HFFc6 (cell line): ENCODE results near the gene RTN4RL1. TPM values are rescaled to one million over a fixed set of nuclear protein-coding genes. Genes with fewer than 3 reads are reported as not detected.
A peak's percentile ranks its signal among the peaks of the same experiment; 100 is the strongest.

Experiments used
- DNase-seq: peaks from one replicate; pipeline ENCODE4 v3.0.0-alpha.2; 2018
- H3K27ac Mint-ChIP-seq: 2 replicates; pipeline ENCODE4 v1.8.0; 2020; ENCODE audit warnings: mild to moderate bottlenecking, mixed read lengths
- H3K27me3 Mint-ChIP-seq: 2 replicates; pipeline ENCODE4 v1.8.0; 2021; ENCODE audit warnings: mild to moderate bottlenecking, moderate library complexity, mixed read lengths; ENCODE audit not compliant: insufficient read depth
- H3K36me3 Mint-ChIP-seq: 2 replicates; pipeline ENCODE4 v1.8.0; 2021; ENCODE audit warnings: low read depth, mixed read lengths
- H3K4me1 Mint-ChIP-seq: 2 replicates; pipeline ENCODE4 v1.8.0; 2020; ENCODE audit warnings: low read depth, mixed read lengths
- H3K4me3 Mint-ChIP-seq: 2 replicates; pipeline ENCODE4 v1.8.0; 2020; ENCODE audit warnings: mild to moderate bottlenecking, moderate library complexity, mixed read lengths
- H3K9me3 Mint-ChIP-seq: 2 replicates; pipeline ENCODE4 v1.8.0; 2020; ENCODE audit warnings: mild to moderate bottlenecking, mixed read lengths
- CTCF ChIP-seq: fragments of 200-600 bp; sonication (generic); IDR thresholded peaks from 2 replicates; pipeline ENCODE4 v1.5.0; 2021; ENCODE audit warnings: antibody characterized with exemption, mild to moderate bottlenecking
- total RNA-seq, 6 experiments: library from RNA; stranded (reverse); fragmentation: NEBNext Ultra II Directional; extraction: Animal tissue kit (Norgen Biotek cat#: 25700); gene quantifications; 2 replicates in 1 of 6; 3 replicates in 5 of 6; pipeline ENCODE4 v1.2.3, GENCODE V29; 2021

RTN4RL1 gene
- total RNA-seq, 6 experiments from 2014 or later = 0.33 to 0.60 (median 0.39) TPM

- Mint-ChIP-seq H3K27me3 (no peaks in the 10 kb centered on the region; the same call in 1 of the 2 replicates), H3K36me3 (peaks cover 30% of the 10 kb centered on the region), H3K9me3 (no peaks in the 10 kb centered on the region), H3K4me1 (peaks cover 38% of the 10 kb centered on the region), H3K4me3 (peak overlapping the region; percentile 78), H3K27ac (peak overlapping the region; percentile 90)
- peak; percentile 72 for DNase-seq
- TF ChIP-seq CTCF = no peak
Observed at GRCh38 chr17:2034157-2034556, 9.0 kb upstream of the RTN4RL1 start.

- Mint-ChIP-seq H3K36me3 (peaks cover 24% of the 10 kb centered on the region), H3K4me1 (peaks cover 47% of the 10 kb centered on the region), H3K4me3 (peak overlapping the region; percentile 78), H3K27ac (peak overlapping the region; percentile 90), H3K9me3 (no peaks in the 10 kb centered on the region), H3K27me3 (peaks cover 4% of the 10 kb centered on the region)
- no peak for TF ChIP-seq CTCF
- DNase-seq = peak; percentile 65
Observed at GRCh38 chr17:2033153-2033552, 8.0 kb upstream of the RTN4RL1 start.

- TF ChIP-seq CTCF = peak; percentile 75
- Mint-ChIP-seq H3K4me1 (peaks cover 59% of the 10 kb centered on the region), H3K4me3 (peak overlapping the region; percentile 97), H3K27ac (peak overlapping the region; percentile 90), H3K9me3 (no peaks in the 10 kb centered on the region), H3K36me3 (peaks cover 8% of the 10 kb centered on the region; the same call in 1 of the 2 replicates), H3K27me3 (peaks cover 6% of the 10 kb centered on the region)
- DNase-seq = no peak
Observed at GRCh38 chr17:2030779-2031163, 5.6 kb upstream of the RTN4RL1 start.

- Mint-ChIP-seq H3K27me3 (peaks cover 7% of the 10 kb centered on the region), H3K36me3 (peaks cover 8% of the 10 kb centered on the region; the same call in 1 of the 2 replicates), H3K4me3 (peak within 1 kb of the TSS; percentile 97), H3K4me1 (peaks cover 59% of the 10 kb centered on the region), H3K9me3 (no peaks in the 10 kb centered on the region), H3K27ac (peak within 1 kb of the TSS; percentile 90)
- no peak for TF ChIP-seq CTCF
- DNase-seq = peak; percentile 89
Observed at GRCh38 chr17:2029911-2030778, 5.0 kb upstream of the RTN4RL1 start, which contains the start of gene DPH1. DPH1 (plus strand) TSS chr17:2030153; CDS start chr17:2030170, 17 bp downstream.

GRCh38 chr17:2028737-2029136 is 3.6 kb upstream of the RTN4RL1 start:
- peaks cover 12% of the 10 kb centered on the region for H3K27me3 Mint-ChIP-seq
- no peak overlapping the region for H3K27ac Mint-ChIP-seq
- H3K9me3 Mint-ChIP-seq = no peaks in the 10 kb centered on the region
- H3K4me3 Mint-ChIP-seq = no peak overlapping the region
- H3K4me1 Mint-ChIP-seq = peaks cover 58% of the 10 kb centered on the region
- no peak for DNase-seq
- no peak for TF ChIP-seq CTCF
- H3K36me3 Mint-ChIP-seq = peaks cover 8% of the 10 kb centered on the region; the same call in 1 of the 2 replicates
